HG03045 (cell line): ENCODE measurements around the gene GAREM1.
"Not testable (repeated sequence)": the region's sequence is repeated elsewhere in the genome, so short reads cannot be mapped to it uniquely, and the experiment has no call there.

Experiments used
- ATAC-seq: cut with Tn5 transposase; IDR thresholded peaks from one replicate; pipeline ENCODE4 v1.9.1; 2021; ENCODE audit warnings: mild to moderate bottlenecking, moderate library complexity; ENCODE audit not compliant: unreplicated experiment

GAREM1 gene

GRCh38 chr18:32267463-32267862, 203.2 kb downstream of the GAREM1 start:
- ATAC-seq, result no peak

GRCh38 chr18:32264401-32264800, 206.3 kb downstream of the GAREM1 start:
- no peak for ATAC-seq

- no peak for ATAC-seq
Measured at GRCh38 chr18:32262092-32262491, 208.6 kb downstream of the GAREM1 start.

- ATAC-seq, result no peak
Measured at GRCh38 chr18:32261003-32261402, 209.7 kb downstream of the GAREM1 start.

- ATAC-seq, result no peak
Measured at GRCh38 chr18:32259553-32259952, 211.1 kb downstream of the GAREM1 start.

- no peak for ATAC-seq
Measured at GRCh38 chr18:32258558-32259204, 212.0 kb downstream of the GAREM1 start.

GRCh38 chr18:32258148-32258547, 212.5 kb downstream of the GAREM1 start:
- ATAC-seq, result no peak

GRCh38 chr18:32257084-32257785, 213.4 kb downstream of the GAREM1 start:
- ATAC-seq, result no peak

GRCh38 chr18:32255570-32255969, 215.1 kb downstream of the GAREM1 start:
- ATAC-seq, result no peak

- no peak for ATAC-seq
Measured at GRCh38 chr18:32252141-32252860, 218.4 kb downstream of the GAREM1 start.

GRCh38 chr18:32251466-32251865, 219.2 kb downstream of the GAREM1 start:
- ATAC-seq, result no peak

GRCh38 chr18:32249147-32249929, 221.3 kb downstream of the GAREM1 start:
- no peak for ATAC-seq

GRCh38 chr18:32244881-32245280, 225.8 kb downstream of the GAREM1 start:
- ATAC-seq, result no peak

- ATAC-seq, result no peak
Measured at GRCh38 chr18:32243358-32243757, 227.3 kb downstream of the GAREM1 start.

GRCh38 chr18:32242395-32242794, 228.3 kb downstream of the GAREM1 start:
- no peak for ATAC-seq

- no peak for ATAC-seq
Measured at GRCh38 chr18:32238635-32239268, 231.9 kb downstream of the GAREM1 start.

- no peak for ATAC-seq
Measured at GRCh38 chr18:32237049-32237448, 233.6 kb downstream of the GAREM1 start.

- ATAC-seq, result not testable (repeated sequence)
Measured at GRCh38 chr18:32233348-32233747, 237.3 kb downstream of the GAREM1 start.

- no peak for ATAC-seq
Measured at GRCh38 chr18:32219431-32220018, 251.2 kb downstream of the GAREM1 start.

- ATAC-seq, result no peak
Measured at GRCh38 chr18:32216390-32216789, 254.3 kb downstream of the GAREM1 start.
